Esophagus muscularis mucosa (tissue), 4 donors: ENCODE results near the gene ZFAND6.

Experiments used
- EP300 ChIP-seq: sonication (generic); formaldehyde crosslinking; IDR thresholded peaks from one replicate; pipeline ENCODE4 v1.6.1; 2017; ENCODE audit warnings: antibody characterized with exemption
- POLR2A ChIP-seq: fragments of 450-650 bp; IDR thresholded peaks from one replicate; pipeline ENCODE4 v1.6.1; 2017; ENCODE audit warnings: antibody characterized with exemption, moderate library complexity, mild to moderate bottlenecking, low read depth
- POLR2AphosphoS5 ChIP-seq, 2 donors: sonication (generic); formaldehyde crosslinking; IDR thresholded peaks; one replicate each; pipeline ENCODE4 v1.6.1; 2017; ENCODE audit warnings: antibody characterized with exemption in 2 of 2
- TF ChIP-seq, protein P1 (sequence below), 3 experiments: fragments of 200-600 bp in 2 of 3; fragments of 450-650 bp in 1 of 3; sonication (generic) in 2 of 3; IDR thresholded peaks; one replicate each; pipeline ENCODE4 v1.5.1; 2017 to 2019; ENCODE audit warnings: antibody characterized with exemption in 3 of 3, mild to moderate bottlenecking in 2 of 3, moderate library complexity in 1 of 3

DNA sequence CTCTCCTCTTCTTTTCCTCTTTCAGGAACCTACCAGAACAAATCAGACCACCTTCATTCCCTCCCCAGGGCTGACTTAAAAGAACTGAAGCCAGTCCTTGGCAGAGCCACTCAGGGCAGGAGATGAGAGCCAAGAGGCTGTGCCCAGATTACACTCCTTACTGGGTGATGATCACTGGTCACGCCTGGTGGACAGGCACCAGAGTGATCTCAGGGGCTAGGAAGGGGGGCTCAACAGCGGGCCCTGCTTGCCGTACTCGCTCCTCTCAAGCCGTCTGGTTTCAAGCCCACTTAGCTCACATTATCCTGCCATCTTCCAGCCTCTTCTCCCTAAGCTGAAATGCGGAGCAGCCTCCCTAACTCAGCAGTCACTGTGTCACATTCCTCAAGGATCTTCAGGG lies 91.7 kb downstream of the ZFAND6 start:
- TF ChIP-seq, protein P1, sequence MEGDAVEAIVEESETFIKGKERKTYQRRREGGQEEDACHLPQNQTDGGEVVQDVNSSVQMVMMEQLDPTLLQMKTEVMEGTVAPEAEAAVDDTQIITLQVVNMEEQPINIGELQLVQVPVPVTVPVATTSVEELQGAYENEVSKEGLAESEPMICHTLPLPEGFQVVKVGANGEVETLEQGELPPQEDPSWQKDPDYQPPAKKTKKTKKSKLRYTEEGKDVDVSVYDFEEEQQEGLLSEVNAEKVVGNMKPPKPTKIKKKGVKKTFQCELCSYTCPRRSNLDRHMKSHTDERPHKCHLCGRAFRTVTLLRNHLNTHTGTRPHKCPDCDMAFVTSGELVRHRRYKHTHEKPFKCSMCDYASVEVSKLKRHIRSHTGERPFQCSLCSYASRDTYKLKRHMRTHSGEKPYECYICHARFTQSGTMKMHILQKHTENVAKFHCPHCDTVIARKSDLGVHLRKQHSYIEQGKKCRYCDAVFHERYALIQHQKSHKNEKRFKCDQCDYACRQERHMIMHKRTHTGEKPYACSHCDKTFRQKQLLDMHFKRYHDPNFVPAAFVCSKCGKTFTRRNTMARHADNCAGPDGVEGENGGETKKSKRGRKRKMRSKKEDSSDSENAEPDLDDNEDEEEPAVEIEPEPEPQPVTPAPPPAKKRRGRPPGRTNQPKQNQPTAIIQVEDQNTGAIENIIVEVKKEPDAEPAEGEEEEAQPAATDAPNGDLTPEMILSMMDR (IDR thresholded peaks at IDR 0.05): no peak
- TF ChIP-seq POLR2A (no peak), POLR2AphosphoS5 (IDR thresholded peaks at IDR 0.05) (no peak), EP300 (no peak)
